GM23338 (cell line): Measurements from ENCODE around the gene SMIM5. TPM values are rescaled to one million over a fixed set of nuclear protein-coding genes. Genes with fewer than 3 reads are reported as not detected.

Experiments
- ATAC-seq: fragments of 200-7000 bp; cut with Tn5 transposase; 3 replicates; pipeline ENCODE4 v1.9.1; 2020
- DNase-seq: peaks from one replicate; pipeline ENCODE4 v3.0.0-alpha.2; 2015; ENCODE audit warnings: low spot score
- H2AFZ ChIP-seq: fragments of 200-600 bp; sonication (generic); 2 replicates; pipeline ENCODE4 v1.8.0; 2016; ENCODE audit warnings: antibody characterized with exemption, mild to moderate bottlenecking, moderate library complexity
- H3F3A ChIP-seq: fragments of 200-600 bp; sonication (generic); replicated peaks from 2 replicates; pipeline ENCODE4 v1.8.0; 2017; ENCODE audit warnings: antibody characterized with exemption, mixed run types, low read depth
- H3K27ac ChIP-seq: fragments of 200-600 bp; sonication (generic); 2 replicates; pipeline ENCODE4 v1.6.1; 2016; ENCODE audit warnings: low read depth
- H3K27me3 ChIP-seq: fragments of 200-600 bp; sonication (generic); 2 replicates; pipeline ENCODE4 v1.8.0; 2016; ENCODE audit warnings: mild to moderate bottlenecking, mixed run types, moderate library complexity; ENCODE audit not compliant: insufficient read depth
- H3K36me3 ChIP-seq: fragments of 200-600 bp; sonication (generic); 2 replicates; pipeline ENCODE4 v1.8.0; 2016; ENCODE audit warnings: mild to moderate bottlenecking; ENCODE audit not compliant: insufficient read depth
- H3K4me1 ChIP-seq: fragments of 200-600 bp; sonication (generic); 2 replicates; pipeline ENCODE4 v1.8.0; 2016; ENCODE audit warnings: mild to moderate bottlenecking, moderate library complexity; ENCODE audit not compliant: insufficient read depth
- H3K4me2 ChIP-seq: fragments of 200-600 bp; sonication (generic); 2 replicates; pipeline ENCODE4 v1.7.1; 2017; ENCODE audit warnings: mixed run types
- H3K4me3 ChIP-seq: fragments of 200-600 bp; sonication (generic); 2 replicates; pipeline ENCODE4 v1.6.1; 2016; ENCODE audit warnings: mixed run types
- H3K79me2 ChIP-seq: fragments of 200-600 bp; sonication (generic); replicated peaks from 2 replicates; pipeline ENCODE4 v1.8.0; 2017; ENCODE audit warnings: mild to moderate bottlenecking; ENCODE audit not compliant: insufficient read depth
- H3K9me2 ChIP-seq: fragments of 200-600 bp; sonication (generic); 2 replicates; pipeline ENCODE4 v1.8.0; 2017; ENCODE audit not compliant: insufficient read depth
- H4K20me1 ChIP-seq: fragments of 200-600 bp; sonication (generic); replicated peaks from 2 replicates; pipeline ENCODE4 v1.8.0; 2017; ENCODE audit warnings: mild to moderate bottlenecking; ENCODE audit not compliant: insufficient read depth
- H3K27ac Mint-ChIP-seq: 2 replicates; pipeline ENCODE4 v1.8.0; 2020; ENCODE audit warnings: inconsistent platforms, mild to moderate bottlenecking, moderate library complexity, mixed read lengths
- H3K27me3 Mint-ChIP-seq: 3 replicates; pipeline ENCODE4 v1.8.0; 2022; ENCODE audit warnings: low read depth, mild to moderate bottlenecking, moderate library complexity, mixed read lengths, inconsistent platforms; ENCODE audit not compliant: insufficient read depth, poor library complexity
- H3K36me3 Mint-ChIP-seq: 3 replicates; pipeline ENCODE4 v1.8.0; 2021; ENCODE audit warnings: low read depth, mild to moderate bottlenecking, inconsistent platforms, moderate library complexity, mixed read lengths
- H3K4me1 Mint-ChIP-seq: 3 replicates; pipeline ENCODE4 v1.8.0; 2020; ENCODE audit warnings: mild to moderate bottlenecking, inconsistent platforms, mixed read lengths
- H3K4me3 Mint-ChIP-seq: 3 replicates; pipeline ENCODE4 v1.8.0; 2021; ENCODE audit warnings: moderate library complexity, mild to moderate bottlenecking, inconsistent platforms, mixed read lengths
- H3K9me3 Mint-ChIP-seq: 3 replicates; pipeline ENCODE4 v1.8.0; 2020; ENCODE audit warnings: moderate library complexity, mild to moderate bottlenecking, inconsistent platforms, mixed read lengths
- CREB1 ChIP-seq: fragments of 250-450 bp; sonication (Bioruptor Pico); IDR thresholded peaks from 2 replicates; pipeline ENCODE4 v1.5.0; 2020; ENCODE audit warnings: low read depth, mild to moderate bottlenecking, moderate library complexity
- CTCF ChIP-seq, 2 experiments: fragments of 200-600 bp in 1 of 2; sonication (generic) in 1 of 2; conservative IDR thresholded peaks; 2 replicates each; pipeline versions ENCODE4 v1.5.1 to v1.6.1; 2016 to 2017; ENCODE audit warnings: antibody characterized with exemption in 2 of 2, low read depth in 2 of 2, mild to moderate bottlenecking in 2 of 2, moderate library complexity in 1 of 2
- EZH2 ChIP-seq: fragments of 200-600 bp; sonication (generic); IDR thresholded peaks from one replicate; pipeline ENCODE4 v1.8.0; 2017; ENCODE audit warnings: antibody characterized with exemption, mild to moderate bottlenecking, low read depth; ENCODE audit not compliant: unreplicated experiment
- EZH2phosphoT487 ChIP-seq: fragments of 200-600 bp; sonication (generic); IDR thresholded peaks from one replicate; pipeline ENCODE4 v1.8.1; 2018; ENCODE audit warnings: antibody characterized with exemption; ENCODE audit not compliant: unreplicated experiment
- JUNB ChIP-seq: IDR thresholded peaks from one replicate; pipeline ENCODE4 v1.6.1; 2016; ENCODE audit warnings: antibody characterized with exemption; ENCODE audit not compliant: unreplicated experiment
- NANOG ChIP-seq: IDR thresholded peaks from 2 replicates; pipeline ENCODE4 v1.6.1; 2016; ENCODE audit warnings: antibody characterized with exemption, borderline replicate concordance
- POLR2AphosphoS5 ChIP-seq: IDR thresholded peaks from 2 replicates; pipeline ENCODE4 v1.6.1; 2016; ENCODE audit warnings: antibody characterized with exemption, low read depth
- STAT1 ChIP-seq: IDR thresholded peaks from one replicate; pipeline ENCODE4 v1.6.1; 2016; ENCODE audit warnings: antibody characterized with exemption; ENCODE audit not compliant: unreplicated experiment
- ZNF114 ChIP-seq: fragments of 250-450 bp; sonication (Bioruptor Pico); IDR thresholded peaks from 2 replicates; pipeline ENCODE4 v1.5.0; 2020; ENCODE audit warnings: mild to moderate bottlenecking, moderate library complexity
- ZNF331 ChIP-seq: fragments of 250-450 bp; sonication (Bioruptor Pico); IDR thresholded peaks from 2 replicates; pipeline ENCODE4 v1.5.0; 2020; ENCODE audit warnings: low read depth, mild to moderate bottlenecking, moderate library complexity
- polyA plus RNA-seq: library from polyadenylated mRNA; unstranded; fragments of >200 nt; fragmentation: Nextera tagmentation; extraction: Ambion mirVana; gene quantifications from 2 replicates; pipeline ENCODE4 v1.2.1, GENCODE V29; 2016
- total RNA-seq: library from RNA; depleted of rRNA; stranded (reverse); fragments of >200 nt; shearing (Covaris generic); gene quantifications from 2 replicates; pipeline ENCODE4 v1.2.3, GENCODE V29; 2014
- TF ChIP-seq, protein P1 (sequence below): fragments of 250-450 bp; sonication (Bioruptor Pico); IDR thresholded peaks from 2 replicates; pipeline ENCODE4 v1.5.0; 2020; ENCODE audit warnings: mild to moderate bottlenecking, moderate library complexity
- TF ChIP-seq, protein P2 (sequence below): IDR thresholded peaks from one replicate; pipeline ENCODE4 v1.6.1; 2018; ENCODE audit warnings: antibody characterized with exemption; ENCODE audit not compliant: unreplicated experiment
- TF ChIP-seq, protein P3 (sequence below): IDR thresholded peaks from 2 replicates; pipeline ENCODE4 v1.6.1; 2016; ENCODE audit warnings: antibody characterized with exemption

The SMIM5 gene
- total and polyA plus RNA-seq, 2 experiments from 2014 or later, result 0.16 TPM; not detected in 1

DNA sequence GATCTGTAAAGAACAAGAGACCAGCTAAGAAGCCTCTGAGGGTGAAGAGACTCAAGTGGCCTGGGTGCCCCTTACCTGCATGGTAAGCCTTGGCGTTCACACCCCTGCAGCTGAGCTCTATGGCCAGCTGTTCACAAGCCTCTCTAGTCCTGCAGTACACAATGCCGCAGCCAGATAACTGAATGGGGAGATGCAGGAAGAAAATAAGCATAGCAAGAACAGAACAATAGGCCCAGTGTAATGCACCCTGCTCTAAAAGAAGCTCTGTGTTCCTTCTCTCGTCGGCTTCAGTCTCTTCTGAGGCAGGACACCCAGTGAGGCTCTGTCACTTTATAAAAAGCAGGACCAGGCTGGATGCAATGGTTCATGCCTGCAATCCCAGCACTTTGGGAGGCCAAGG lies 28.3 kb downstream of the SMIM5 start:
- no peak for TF ChIP-seq ZNF331 (CRISPR knock-in tag)
- TF ChIP-seq STAT1, result no peak
- TF ChIP-seq, protein P1, sequence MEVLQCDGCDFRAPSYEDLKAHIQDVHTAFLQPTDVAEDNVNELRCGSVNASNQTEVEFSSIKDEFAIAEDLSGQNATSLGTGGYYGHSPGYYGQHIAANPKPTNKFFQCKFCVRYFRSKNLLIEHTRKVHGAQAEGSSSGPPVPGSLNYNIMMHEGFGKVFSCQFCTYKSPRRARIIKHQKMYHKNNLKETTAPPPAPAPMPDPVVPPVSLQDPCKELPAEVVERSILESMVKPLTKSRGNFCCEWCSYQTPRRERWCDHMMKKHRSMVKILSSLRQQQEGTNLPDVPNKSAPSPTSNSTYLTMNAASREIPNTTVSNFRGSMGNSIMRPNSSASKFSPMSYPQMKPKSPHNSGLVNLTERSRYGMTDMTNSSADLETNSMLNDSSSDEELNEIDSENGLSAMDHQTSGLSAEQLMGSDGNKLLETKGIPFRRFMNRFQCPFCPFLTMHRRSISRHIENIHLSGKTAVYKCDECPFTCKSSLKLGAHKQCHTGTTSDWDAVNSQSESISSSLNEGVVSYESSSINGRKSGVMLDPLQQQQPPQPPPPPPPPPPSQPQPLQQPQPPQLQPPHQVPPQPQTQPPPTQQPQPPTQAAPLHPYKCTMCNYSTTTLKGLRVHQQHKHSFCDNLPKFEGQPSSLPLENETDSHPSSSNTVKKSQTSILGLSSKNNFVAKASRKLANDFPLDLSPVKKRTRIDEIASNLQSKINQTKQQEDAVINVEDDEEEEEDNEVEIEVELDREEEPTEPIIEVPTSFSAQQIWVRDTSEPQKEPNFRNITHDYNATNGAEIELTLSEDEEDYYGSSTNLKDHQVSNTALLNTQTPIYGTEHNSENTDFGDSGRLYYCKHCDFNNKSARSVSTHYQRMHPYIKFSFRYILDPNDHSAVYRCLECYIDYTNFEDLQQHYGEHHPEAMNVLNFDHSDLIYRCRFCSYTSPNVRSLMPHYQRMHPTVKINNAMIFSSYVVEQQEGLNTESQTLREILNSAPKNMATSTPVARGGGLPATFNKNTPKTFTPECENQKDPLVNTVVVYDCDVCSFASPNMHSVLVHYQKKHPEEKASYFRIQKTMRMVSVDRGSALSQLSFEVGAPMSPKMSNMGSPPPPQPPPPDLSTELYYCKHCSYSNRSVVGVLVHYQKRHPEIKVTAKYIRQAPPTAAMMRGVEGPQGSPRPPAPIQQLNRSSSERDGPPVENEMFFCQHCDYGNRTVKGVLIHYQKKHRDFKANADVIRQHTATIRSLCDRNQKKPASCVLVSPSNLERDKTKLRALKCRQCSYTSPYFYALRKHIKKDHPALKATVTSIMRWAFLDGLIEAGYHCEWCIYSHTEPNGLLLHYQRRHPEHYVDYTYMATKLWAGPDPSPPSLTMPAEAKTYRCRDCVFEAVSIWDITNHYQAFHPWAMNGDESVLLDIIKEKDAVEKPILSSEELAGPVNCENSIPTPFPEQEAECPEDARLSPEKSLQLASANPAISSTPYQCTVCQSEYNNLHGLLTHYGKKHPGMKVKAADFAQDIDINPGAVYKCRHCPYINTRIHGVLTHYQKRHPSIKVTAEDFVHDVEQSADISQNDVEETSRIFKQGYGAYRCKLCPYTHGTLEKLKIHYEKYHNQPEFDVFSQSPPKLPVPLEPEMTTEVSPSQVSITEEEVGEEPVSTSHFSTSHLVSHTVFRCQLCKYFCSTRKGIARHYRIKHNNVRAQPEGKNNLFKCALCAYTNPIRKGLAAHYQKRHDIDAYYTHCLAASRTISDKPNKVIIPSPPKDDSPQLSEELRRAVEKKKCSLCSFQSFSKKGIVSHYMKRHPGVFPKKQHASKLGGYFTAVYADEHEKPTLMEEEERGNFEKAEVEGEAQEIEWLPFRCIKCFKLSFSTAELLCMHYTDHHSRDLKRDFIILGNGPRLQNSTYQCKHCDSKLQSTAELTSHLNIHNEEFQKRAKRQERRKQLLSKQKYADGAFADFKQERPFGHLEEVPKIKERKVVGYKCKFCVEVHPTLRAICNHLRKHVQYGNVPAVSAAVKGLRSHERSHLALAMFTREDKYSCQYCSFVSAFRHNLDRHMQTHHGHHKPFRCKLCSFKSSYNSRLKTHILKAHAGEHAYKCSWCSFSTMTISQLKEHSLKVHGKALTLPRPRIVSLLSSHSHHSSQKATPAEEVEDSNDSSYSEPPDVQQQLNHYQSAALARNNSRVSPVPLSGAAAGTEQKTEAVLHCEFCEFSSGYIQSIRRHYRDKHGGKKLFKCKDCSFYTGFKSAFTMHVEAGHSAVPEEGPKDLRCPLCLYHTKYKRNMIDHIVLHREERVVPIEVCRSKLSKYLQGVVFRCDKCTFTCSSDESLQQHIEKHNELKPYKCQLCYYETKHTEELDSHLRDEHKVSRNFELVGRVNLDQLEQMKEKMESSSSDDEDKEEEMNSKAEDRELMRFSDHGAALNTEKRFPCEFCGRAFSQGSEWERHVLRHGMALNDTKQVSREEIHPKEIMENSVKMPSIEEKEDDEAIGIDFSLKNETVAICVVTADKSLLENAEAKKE (CRISPR knock-in tag), result no peak
- TF ChIP-seq EZH2phosphoT487, result no peak
- TF ChIP-seq JUNB, result no peak
- TF ChIP-seq POLR2AphosphoS5, result no peak
- TF ChIP-seq, protein P2, sequence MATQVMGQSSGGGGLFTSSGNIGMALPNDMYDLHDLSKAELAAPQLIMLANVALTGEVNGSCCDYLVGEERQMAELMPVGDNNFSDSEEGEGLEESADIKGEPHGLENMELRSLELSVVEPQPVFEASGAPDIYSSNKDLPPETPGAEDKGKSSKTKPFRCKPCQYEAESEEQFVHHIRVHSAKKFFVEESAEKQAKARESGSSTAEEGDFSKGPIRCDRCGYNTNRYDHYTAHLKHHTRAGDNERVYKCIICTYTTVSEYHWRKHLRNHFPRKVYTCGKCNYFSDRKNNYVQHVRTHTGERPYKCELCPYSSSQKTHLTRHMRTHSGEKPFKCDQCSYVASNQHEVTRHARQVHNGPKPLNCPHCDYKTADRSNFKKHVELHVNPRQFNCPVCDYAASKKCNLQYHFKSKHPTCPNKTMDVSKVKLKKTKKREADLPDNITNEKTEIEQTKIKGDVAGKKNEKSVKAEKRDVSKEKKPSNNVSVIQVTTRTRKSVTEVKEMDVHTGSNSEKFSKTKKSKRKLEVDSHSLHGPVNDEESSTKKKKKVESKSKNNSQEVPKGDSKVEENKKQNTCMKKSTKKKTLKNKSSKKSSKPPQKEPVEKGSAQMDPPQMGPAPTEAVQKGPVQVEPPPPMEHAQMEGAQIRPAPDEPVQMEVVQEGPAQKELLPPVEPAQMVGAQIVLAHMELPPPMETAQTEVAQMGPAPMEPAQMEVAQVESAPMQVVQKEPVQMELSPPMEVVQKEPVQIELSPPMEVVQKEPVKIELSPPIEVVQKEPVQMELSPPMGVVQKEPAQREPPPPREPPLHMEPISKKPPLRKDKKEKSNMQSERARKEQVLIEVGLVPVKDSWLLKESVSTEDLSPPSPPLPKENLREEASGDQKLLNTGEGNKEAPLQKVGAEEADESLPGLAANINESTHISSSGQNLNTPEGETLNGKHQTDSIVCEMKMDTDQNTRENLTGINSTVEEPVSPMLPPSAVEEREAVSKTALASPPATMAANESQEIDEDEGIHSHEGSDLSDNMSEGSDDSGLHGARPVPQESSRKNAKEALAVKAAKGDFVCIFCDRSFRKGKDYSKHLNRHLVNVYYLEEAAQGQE, result no peak
- no peak for TF ChIP-seq EZH2
- no peak for TF ChIP-seq ZNF114 (CRISPR knock-in tag)
- TF ChIP-seq CREB1 (CRISPR knock-in tag), result no peak
- TF ChIP-seq CTCF (conservative IDR thresholded peaks at IDR 0.05; ENCODE audit: low read depth in 2 of 2), result no peak
- no peak for TF ChIP-seq NANOG
- TF ChIP-seq, protein P3, sequence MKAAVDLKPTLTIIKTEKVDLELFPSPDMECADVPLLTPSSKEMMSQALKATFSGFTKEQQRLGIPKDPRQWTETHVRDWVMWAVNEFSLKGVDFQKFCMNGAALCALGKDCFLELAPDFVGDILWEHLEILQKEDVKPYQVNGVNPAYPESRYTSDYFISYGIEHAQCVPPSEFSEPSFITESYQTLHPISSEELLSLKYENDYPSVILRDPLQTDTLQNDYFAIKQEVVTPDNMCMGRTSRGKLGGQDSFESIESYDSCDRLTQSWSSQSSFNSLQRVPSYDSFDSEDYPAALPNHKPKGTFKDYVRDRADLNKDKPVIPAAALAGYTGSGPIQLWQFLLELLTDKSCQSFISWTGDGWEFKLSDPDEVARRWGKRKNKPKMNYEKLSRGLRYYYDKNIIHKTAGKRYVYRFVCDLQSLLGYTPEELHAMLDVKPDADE, result no peak
- Histone ChIP-seq H3K27ac (no peak overlapping the region), H3K4me3 (no peak overlapping the region), H3K79me2 (peaks cover 16% of the 10 kb centered on the region), H3K36me3 (no peaks in the 10 kb centered on the region), H3K27me3 (no peaks in the 10 kb centered on the region), H3K4me1 (peaks cover 6% of the 10 kb centered on the region; the same call in 1 of the 2 replicates), H2AFZ (no peak overlapping the region), H3K9me2 (no peaks in the 10 kb centered on the region), H4K20me1 (peaks cover 4% of the 10 kb centered on the region; the same call in 1 of the 2 replicates), H3K4me2 (no peak overlapping the region), H3F3A (no peaks in the 10 kb centered on the region)
- Mint-ChIP-seq H3K4me3 (no peak overlapping the region), H3K27me3 (no peaks in the 10 kb centered on the region), H3K36me3 (peaks cover 38% of the 10 kb centered on the region), H3K27ac (no peak overlapping the region), H3K4me1 (peaks cover 5% of the 10 kb centered on the region; the same call in 2 of the 3 replicates), H3K9me3 (no peaks in the 10 kb centered on the region)
- no peak for DNase-seq
- no peak for ATAC-seq
